Uterus (tissue), 2 donors: ENCODE measurements around the gene CAMK1D.

ENCODE experiments used
- POLR2A ChIP-seq, 2 donors: fragments of 450-650 bp; IDR thresholded peaks; one replicate each; pipeline ENCODE4 v1.6.1; 2016; ENCODE audit warnings: antibody characterized with exemption in 2 of 2, mild to moderate bottlenecking in 1 of 2, moderate library complexity in 1 of 2
- TF ChIP-seq, protein P1 (sequence below), 4 experiments: fragments of 200-600 bp in 2 of 4; fragments of 450-650 bp in 2 of 4; sonication (generic) in 2 of 4; IDR thresholded peaks; one replicate each; pipeline ENCODE4 v1.5.1; 2016 to 2019; ENCODE audit warnings: antibody characterized with exemption in 4 of 4, mild to moderate bottlenecking in 2 of 4, moderate library complexity in 1 of 4

- TF ChIP-seq, protein P1, sequence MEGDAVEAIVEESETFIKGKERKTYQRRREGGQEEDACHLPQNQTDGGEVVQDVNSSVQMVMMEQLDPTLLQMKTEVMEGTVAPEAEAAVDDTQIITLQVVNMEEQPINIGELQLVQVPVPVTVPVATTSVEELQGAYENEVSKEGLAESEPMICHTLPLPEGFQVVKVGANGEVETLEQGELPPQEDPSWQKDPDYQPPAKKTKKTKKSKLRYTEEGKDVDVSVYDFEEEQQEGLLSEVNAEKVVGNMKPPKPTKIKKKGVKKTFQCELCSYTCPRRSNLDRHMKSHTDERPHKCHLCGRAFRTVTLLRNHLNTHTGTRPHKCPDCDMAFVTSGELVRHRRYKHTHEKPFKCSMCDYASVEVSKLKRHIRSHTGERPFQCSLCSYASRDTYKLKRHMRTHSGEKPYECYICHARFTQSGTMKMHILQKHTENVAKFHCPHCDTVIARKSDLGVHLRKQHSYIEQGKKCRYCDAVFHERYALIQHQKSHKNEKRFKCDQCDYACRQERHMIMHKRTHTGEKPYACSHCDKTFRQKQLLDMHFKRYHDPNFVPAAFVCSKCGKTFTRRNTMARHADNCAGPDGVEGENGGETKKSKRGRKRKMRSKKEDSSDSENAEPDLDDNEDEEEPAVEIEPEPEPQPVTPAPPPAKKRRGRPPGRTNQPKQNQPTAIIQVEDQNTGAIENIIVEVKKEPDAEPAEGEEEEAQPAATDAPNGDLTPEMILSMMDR (IDR thresholded peaks at IDR 0.05): no peak
- no peak for TF ChIP-seq POLR2A (IDR thresholded peaks at IDR 0.05)
These were observed 99.5 kb downstream of the CAMK1D start for GRCh38 chr10:12448729-12449391.
